ENCODE data around the gene APBA1. TPM values are rescaled to one million over a fixed set of nuclear protein-coding genes. Genes with fewer than 3 reads are reported as not detected.

Gene APBA1
- total and polyA plus RNA-seq, 4 experiments from 2014 or later, result 0.83 to 2.0 (median 0.90) TPM; not detected in 1

DNA sequence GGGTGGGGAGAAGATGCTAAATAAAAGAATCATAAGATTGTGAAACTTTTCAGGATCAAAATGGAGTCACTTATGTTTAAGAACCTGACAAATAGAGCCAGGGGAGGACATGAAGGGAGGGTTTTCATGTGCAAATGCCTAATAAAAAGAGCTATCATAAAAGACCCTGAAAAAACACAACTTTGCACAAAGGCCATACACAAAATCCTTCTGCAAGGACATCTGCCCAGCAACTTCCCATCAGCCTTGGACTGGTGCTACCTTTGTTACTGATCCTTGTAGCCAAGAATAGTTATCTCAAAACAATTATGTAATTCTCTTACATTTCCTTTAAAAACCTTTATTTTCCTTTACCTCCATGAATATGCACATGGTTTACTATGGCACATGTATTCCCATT lies 63.0 kb downstream of the APBA1 start:
- Histone ChIP-seq H3K36me3 (ENCODE audit: insufficient read depth, low read length) (no peaks in the 10 kb centered on the region), H3K9me3 (ENCODE audit: control insufficient read depth in 1 of 2, low read length in 2 of 2) (no peaks in the 10 kb centered on the region), H3K27ac (ENCODE audit: low read depth, low read length) (no peak overlapping the region), H3K27me3 (ENCODE audit: insufficient read depth, low read length) (no peaks in the 10 kb centered on the region), H3K4me1 (ENCODE audit: insufficient read depth, low read length) (no peaks in the 10 kb centered on the region), H3K4me3 (ENCODE audit: low read length in 2 of 2) (no peak overlapping the region)
- intact Hi-C loops (cut with micrococcal nuclease), result no loop called here
- ChIA-PET CTCF (ENCODE audit: partially characterized antibody) (no interaction called here), POLR2A (ENCODE audit: partially characterized antibody) (no interaction called here)
- Mint-ChIP-seq H3K9me3 (peaks cover 0 to 4% (median 0%) of the 10 kb centered on the region in 8 donors), H3K4me3 (no peak overlapping the region), H3K27ac (no peak overlapping the region), H3K4me1 (no peaks in the 10 kb centered on the region), H3K36me3 (no peaks in the 10 kb centered on the region), H3K27me3 (peaks cover 0 to 3% of the 10 kb centered on the region in 2 donors)
- no peak for DNase-seq

DNA sequence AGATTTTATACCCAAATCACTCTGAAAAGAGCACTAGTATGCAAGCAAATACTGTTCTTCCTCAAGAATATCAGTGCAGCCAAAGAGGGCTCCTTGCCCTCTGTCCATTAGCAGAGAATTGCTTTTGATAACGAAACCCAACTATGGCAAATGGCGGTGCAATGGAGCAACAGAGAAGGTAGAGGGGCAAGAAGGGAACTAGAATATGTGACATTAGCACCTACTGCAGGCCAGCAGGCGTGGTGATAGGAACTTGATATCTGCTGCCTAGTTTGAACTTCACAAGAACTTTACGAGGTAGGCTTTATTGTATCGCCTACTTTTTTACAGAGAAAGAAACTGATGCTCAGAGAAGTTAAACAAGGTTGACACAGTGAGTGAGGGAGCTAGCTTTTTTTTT lies 66.1 kb downstream of the APBA1 start:
- Histone ChIP-seq H3K27me3 (ENCODE audit: insufficient read depth, low read length) (no peaks in the 10 kb centered on the region), H3K36me3 (ENCODE audit: insufficient read depth, low read length) (no peaks in the 10 kb centered on the region), H3K4me1 (ENCODE audit: insufficient read depth, low read length) (no peaks in the 10 kb centered on the region), H3K27ac (ENCODE audit: low read depth, low read length) (no peak overlapping the region), H3K4me3 (ENCODE audit: low read length in 2 of 2) (no peak overlapping the region), H3K9me3 (ENCODE audit: control insufficient read depth in 1 of 2, low read length in 2 of 2) (no peaks in the 10 kb centered on the region)
- POLR2A ChIA-PET (ENCODE audit: partially characterized antibody), result no interaction called here
- H3K27me3 Mint-ChIP-seq, result peaks cover 2 to 3% of the 10 kb centered on the region in 2 donors
- H3K36me3 Mint-ChIP-seq, result no peaks in the 10 kb centered on the region
- CTCF ChIA-PET (ENCODE audit: partially characterized antibody), result no interaction called here
- no peak for DNase-seq
- no peaks in the 10 kb centered on the region for H3K4me1 Mint-ChIP-seq
- no peak overlapping the region for H3K4me3 Mint-ChIP-seq
- intact Hi-C loops (cut with micrococcal nuclease), result no loop called here
- H3K9me3 Mint-ChIP-seq, result peaks cover 0 to 4% (median 0%) of the 10 kb centered on the region in 8 donors
- no peak overlapping the region for H3K27ac Mint-ChIP-seq

DNA sequence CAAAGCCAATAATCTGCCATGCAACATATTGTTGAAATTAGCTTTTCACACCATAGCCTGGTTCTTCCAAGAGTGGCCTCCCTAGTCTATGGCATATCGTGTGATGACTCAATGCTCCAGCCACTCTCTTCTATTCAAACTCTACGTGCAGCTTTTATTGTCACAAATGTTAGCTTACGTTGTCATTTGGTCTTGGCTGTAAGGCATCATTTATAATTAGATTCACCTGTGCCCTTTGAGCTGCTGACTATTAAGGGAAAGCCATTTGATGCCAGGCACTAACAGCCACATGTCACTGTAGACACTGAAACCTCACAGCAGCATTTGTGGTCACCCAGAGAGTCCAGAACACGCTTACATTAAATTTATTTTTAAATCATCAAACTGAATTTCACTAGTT lies 66.8 kb downstream of the APBA1 start:
- Mint-ChIP-seq H3K36me3 (no peaks in the 10 kb centered on the region), H3K9me3 (peaks cover 0 to 4% (median 0%) of the 10 kb centered on the region in 8 donors), H3K27me3 (peaks cover under 1 to 2% of the 10 kb centered on the region in 2 donors), H3K27ac (no peak overlapping the region), H3K4me3 (no peak overlapping the region), H3K4me1 (no peaks in the 10 kb centered on the region)
- H3K27ac ChIP-seq (ENCODE audit: low read depth, low read length), result no peak overlapping the region
- POLR2A ChIA-PET (ENCODE audit: partially characterized antibody), result no interaction called here
- H3K27me3 ChIP-seq (ENCODE audit: insufficient read depth, low read length), result no peaks in the 10 kb centered on the region
- intact Hi-C loops (cut with micrococcal nuclease), result no loop called here
- no peaks in the 10 kb centered on the region for H3K36me3 ChIP-seq (ENCODE audit: insufficient read depth, low read length)
- CTCF ChIA-PET (ENCODE audit: partially characterized antibody), result no interaction called here
- DNase-seq, result no peak
- no peak overlapping the region for H3K4me3 ChIP-seq (ENCODE audit: low read length in 2 of 2)
- H3K9me3 ChIP-seq (ENCODE audit: control insufficient read depth in 1 of 2, low read length in 2 of 2), result no peaks in the 10 kb centered on the region
- no peaks in the 10 kb centered on the region for H3K4me1 ChIP-seq (ENCODE audit: insufficient read depth, low read length)

DNA sequence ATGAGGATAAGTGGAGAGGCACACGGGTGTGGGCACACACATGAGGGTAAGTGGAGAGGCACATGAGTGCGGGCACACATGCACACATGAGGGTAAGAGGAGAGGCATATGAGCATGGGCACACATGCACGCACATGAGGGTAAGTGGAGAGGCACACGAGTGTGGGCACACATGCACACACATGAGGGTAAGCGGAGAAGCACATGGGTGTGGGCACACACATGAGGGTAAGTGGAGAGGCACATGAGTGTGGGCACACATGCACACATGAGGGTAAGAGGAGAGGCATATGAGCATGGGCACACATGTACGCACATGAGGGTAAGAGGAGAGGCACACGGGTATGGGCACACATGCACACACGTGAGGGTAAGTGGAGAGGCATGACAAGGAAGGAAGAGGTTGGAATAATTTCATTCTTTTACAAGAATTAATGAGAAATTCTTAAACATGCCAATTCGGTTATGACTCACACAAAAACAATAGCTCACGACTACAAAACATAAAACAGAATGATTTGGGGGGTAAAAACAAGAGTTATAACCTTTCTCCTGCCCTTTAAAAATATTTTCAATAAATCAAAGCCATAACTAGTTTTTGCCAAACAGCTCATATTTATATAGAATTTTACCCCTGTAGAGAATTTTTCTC lies 67.5 kb downstream of the APBA1 start:
- ChIA-PET POLR2A (ENCODE audit: partially characterized antibody) (no interaction called here), CTCF (ENCODE audit: partially characterized antibody) (no interaction called here)
- Mint-ChIP-seq H3K4me1 (no peaks in the 10 kb centered on the region), H3K27me3 (peaks cover 0 to 2% of the 10 kb centered on the region in 2 donors), H3K9me3 (peaks cover 0 to 4% (median under 1%) of the 10 kb centered on the region in 8 donors), H3K36me3 (no peaks in the 10 kb centered on the region), H3K27ac (no peak overlapping the region), H3K4me3 (peak overlapping the region in 1 of 8 donors; percentile 61)
- Histone ChIP-seq H3K36me3 (ENCODE audit: insufficient read depth, low read length) (no peaks in the 10 kb centered on the region), H3K4me3 (ENCODE audit: low read length in 2 of 2) (no peak overlapping the region), H3K27me3 (ENCODE audit: insufficient read depth, low read length) (no peaks in the 10 kb centered on the region), H3K9me3 (ENCODE audit: control insufficient read depth in 1 of 2, low read length in 2 of 2) (no peaks in the 10 kb centered on the region), H3K4me1 (ENCODE audit: insufficient read depth, low read length) (no peaks in the 10 kb centered on the region), H3K27ac (ENCODE audit: low read depth, low read length) (no peak overlapping the region)
- intact Hi-C loops (cut with micrococcal nuclease), result no loop called here
- no peak for DNase-seq

DNA sequence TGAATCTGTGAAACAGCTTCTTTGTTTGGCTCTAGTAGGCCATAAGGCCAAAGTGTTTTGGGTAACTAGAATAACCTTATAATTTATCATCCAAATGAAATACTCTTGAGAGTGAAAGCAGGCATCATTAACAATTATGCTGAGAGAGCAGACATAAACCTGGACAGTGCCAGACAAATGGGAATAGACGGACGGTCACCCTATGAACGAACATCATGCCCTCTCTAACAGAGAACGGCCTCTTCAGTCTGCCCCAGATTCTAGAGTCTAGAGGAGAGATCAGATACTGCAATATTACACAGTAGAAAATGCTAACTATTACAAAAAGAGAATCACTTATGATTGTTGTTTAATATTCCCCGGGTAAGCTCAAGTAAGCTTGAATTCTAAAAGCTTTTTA lies 68.5 kb downstream of the APBA1 start:
- no peak overlapping the region for H3K27ac Mint-ChIP-seq
- no peak for DNase-seq

DNA sequence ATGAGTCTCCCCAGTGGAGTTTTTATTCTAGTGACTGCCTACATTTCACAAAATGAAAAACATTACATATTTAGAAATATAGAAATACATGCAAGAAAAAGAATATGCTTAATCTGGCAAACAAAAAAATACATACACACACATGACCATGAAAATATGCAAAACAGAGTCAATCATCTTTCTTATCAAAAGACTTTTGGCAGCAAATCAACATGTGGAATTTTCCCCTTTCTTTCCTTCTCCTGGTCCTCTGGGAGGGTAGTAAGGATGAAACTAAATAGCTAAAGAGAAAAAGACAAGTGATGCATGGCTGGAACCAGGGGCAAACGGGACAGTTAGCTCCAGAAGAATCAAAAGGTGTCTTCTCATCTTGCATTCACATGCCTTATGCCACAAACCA lies 69.4 kb downstream of the APBA1 start:
- Histone ChIP-seq H3K4me1 (ENCODE audit: insufficient read depth, low read length) (no peaks in the 10 kb centered on the region), H3K27ac (ENCODE audit: low read depth, low read length) (no peak overlapping the region), H3K27me3 (ENCODE audit: insufficient read depth, low read length) (no peaks in the 10 kb centered on the region), H3K9me3 (ENCODE audit: control insufficient read depth in 1 of 2, low read length in 2 of 2) (no peaks in the 10 kb centered on the region), H3K36me3 (ENCODE audit: insufficient read depth, low read length) (no peaks in the 10 kb centered on the region), H3K4me3 (ENCODE audit: low read length in 2 of 2) (no peak overlapping the region)
- ChIA-PET POLR2A (ENCODE audit: partially characterized antibody) (no interaction called here), CTCF (ENCODE audit: partially characterized antibody) (no interaction called here)
- intact Hi-C loops (cut with micrococcal nuclease), result no loop called here
- no peaks in the 10 kb centered on the region for H3K36me3 Mint-ChIP-seq
- H3K27ac Mint-ChIP-seq, result no peak overlapping the region
- H3K27me3 Mint-ChIP-seq, result peaks cover 0 to 2% of the 10 kb centered on the region in 2 donors
- no peak for DNase-seq
- H3K4me3 Mint-ChIP-seq, result no peak overlapping the region
- no peaks in the 10 kb centered on the region for H3K4me1 Mint-ChIP-seq
- peaks cover 0 to 5% (median 2%) of the 10 kb centered on the region in 8 donors for H3K9me3 Mint-ChIP-seq

More for the DNA sequence above, 68.5 kb downstream of the APBA1 start:
- intact Hi-C loops (cut with micrococcal nuclease), result no loop called here
- no peaks in the 10 kb centered on the region for H3K27me3 ChIP-seq (ENCODE audit: insufficient read depth, low read length)
- no peak overlapping the region for H3K4me3 Mint-ChIP-seq
- no peaks in the 10 kb centered on the region for H3K9me3 ChIP-seq (ENCODE audit: control insufficient read depth in 1 of 2, low read length in 2 of 2)
- POLR2A ChIA-PET (ENCODE audit: partially characterized antibody), result no interaction called here
- H3K36me3 Mint-ChIP-seq, result no peaks in the 10 kb centered on the region
- CTCF ChIA-PET (ENCODE audit: partially characterized antibody), result no interaction called here
- no peaks in the 10 kb centered on the region for H3K4me1 Mint-ChIP-seq
- H3K9me3 Mint-ChIP-seq, result peaks cover 0 to 5% (median 3%) of the 10 kb centered on the region in 8 donors
- no peaks in the 10 kb centered on the region for H3K4me1 ChIP-seq (ENCODE audit: insufficient read depth, low read length)
- H3K27ac ChIP-seq (ENCODE audit: low read depth, low read length), result no peak overlapping the region
- no peaks in the 10 kb centered on the region for H3K36me3 ChIP-seq (ENCODE audit: insufficient read depth, low read length)
- peaks cover 0 to 2% of the 10 kb centered on the region in 2 donors for H3K27me3 Mint-ChIP-seq
- no peak overlapping the region for H3K4me3 ChIP-seq (ENCODE audit: low read length in 2 of 2)

DNA sequence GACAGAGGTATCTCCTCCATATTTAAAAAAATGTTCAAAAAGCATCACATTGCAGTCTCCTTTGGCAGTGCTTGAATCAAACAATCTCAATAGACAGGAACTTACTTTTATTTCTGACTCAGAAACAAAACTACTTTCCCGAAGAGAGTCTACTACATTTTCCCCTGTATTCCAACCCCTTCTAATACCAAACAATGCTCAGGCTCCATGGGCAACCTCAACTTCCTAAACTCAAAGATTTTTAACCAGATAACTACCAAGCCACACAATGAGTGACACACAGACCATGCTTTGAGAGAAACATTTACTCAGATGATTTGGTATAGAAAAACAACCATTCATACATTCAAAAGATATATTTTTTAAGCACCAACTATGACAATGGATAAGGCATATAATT lies 70.5 kb downstream of the APBA1 start:
- H3K36me3 ChIP-seq (ENCODE audit: insufficient read depth, low read length), result no peaks in the 10 kb centered on the region
- Mint-ChIP-seq H3K4me1 (peaks cover 0 to 6% (median 2%) of the 10 kb centered on the region in 4 donors), H3K36me3 (no peaks in the 10 kb centered on the region), H3K27me3 (peaks cover 0 to 2% of the 10 kb centered on the region in 2 donors), H3K4me3 (no peak overlapping the region), H3K27ac (no peak overlapping the region), H3K9me3 (peaks cover 0 to 7% (median 2%) of the 10 kb centered on the region in 8 donors)
- CTCF ChIA-PET (ENCODE audit: partially characterized antibody), result interaction anchor here (1.0 kb wide), 1 partner anchor 18 kb away, joined by 3 read pairs; no protein-coding TSS in a partner anchor
- no peak for DNase-seq
- H3K27ac ChIP-seq (ENCODE audit: low read depth, low read length), result no peak overlapping the region
- H3K4me1 ChIP-seq (ENCODE audit: insufficient read depth, low read length), result no peaks in the 10 kb centered on the region
- POLR2A ChIA-PET (ENCODE audit: partially characterized antibody), result no interaction called here
- H3K27me3 ChIP-seq (ENCODE audit: insufficient read depth, low read length), result no peaks in the 10 kb centered on the region
- no peak overlapping the region for H3K4me3 ChIP-seq (ENCODE audit: low read length in 2 of 2)
- no peaks in the 10 kb centered on the region for H3K9me3 ChIP-seq (ENCODE audit: control insufficient read depth in 1 of 2, low read length in 2 of 2)
- intact Hi-C loops (cut with micrococcal nuclease), result no loop called here
